ENCODE results near the gene ADAMTSL3. TPM values are rescaled to one million over a fixed set of nuclear protein-coding genes. Genes with fewer than 3 reads are reported as not detected.

The ADAMTSL3 gene
- total and polyA plus RNA-seq, 2 experiments from 2014 or later: 0.61 to 0.87 TPM

- TF ChIP-seq EZH2phosphoT487 (IDR thresholded peaks at IDR 0.05; ENCODE audit: unreplicated experiment) (no peak), POLR2AphosphoS5 (IDR thresholded peaks at IDR 0.05; ENCODE audit: low read depth) (no peak), ZNF114 (CRISPR knock-in tag; IDR thresholded peaks at IDR 0.05) (no peak), ETS1 (IDR thresholded peaks at IDR 0.05) (no peak), NANOG (IDR thresholded peaks at IDR 0.05; ENCODE audit: borderline replicate concordance) (no peak), CTCF (conservative IDR thresholded peaks at IDR 0.05; ENCODE audit: low read depth in 2 of 2) (no peak), STAT1 (IDR thresholded peaks at IDR 0.05; ENCODE audit: unreplicated experiment) (no peak), JUNB (IDR thresholded peaks at IDR 0.05; ENCODE audit: unreplicated experiment) (no peak)
- TF ChIP-seq, protein P1, sequence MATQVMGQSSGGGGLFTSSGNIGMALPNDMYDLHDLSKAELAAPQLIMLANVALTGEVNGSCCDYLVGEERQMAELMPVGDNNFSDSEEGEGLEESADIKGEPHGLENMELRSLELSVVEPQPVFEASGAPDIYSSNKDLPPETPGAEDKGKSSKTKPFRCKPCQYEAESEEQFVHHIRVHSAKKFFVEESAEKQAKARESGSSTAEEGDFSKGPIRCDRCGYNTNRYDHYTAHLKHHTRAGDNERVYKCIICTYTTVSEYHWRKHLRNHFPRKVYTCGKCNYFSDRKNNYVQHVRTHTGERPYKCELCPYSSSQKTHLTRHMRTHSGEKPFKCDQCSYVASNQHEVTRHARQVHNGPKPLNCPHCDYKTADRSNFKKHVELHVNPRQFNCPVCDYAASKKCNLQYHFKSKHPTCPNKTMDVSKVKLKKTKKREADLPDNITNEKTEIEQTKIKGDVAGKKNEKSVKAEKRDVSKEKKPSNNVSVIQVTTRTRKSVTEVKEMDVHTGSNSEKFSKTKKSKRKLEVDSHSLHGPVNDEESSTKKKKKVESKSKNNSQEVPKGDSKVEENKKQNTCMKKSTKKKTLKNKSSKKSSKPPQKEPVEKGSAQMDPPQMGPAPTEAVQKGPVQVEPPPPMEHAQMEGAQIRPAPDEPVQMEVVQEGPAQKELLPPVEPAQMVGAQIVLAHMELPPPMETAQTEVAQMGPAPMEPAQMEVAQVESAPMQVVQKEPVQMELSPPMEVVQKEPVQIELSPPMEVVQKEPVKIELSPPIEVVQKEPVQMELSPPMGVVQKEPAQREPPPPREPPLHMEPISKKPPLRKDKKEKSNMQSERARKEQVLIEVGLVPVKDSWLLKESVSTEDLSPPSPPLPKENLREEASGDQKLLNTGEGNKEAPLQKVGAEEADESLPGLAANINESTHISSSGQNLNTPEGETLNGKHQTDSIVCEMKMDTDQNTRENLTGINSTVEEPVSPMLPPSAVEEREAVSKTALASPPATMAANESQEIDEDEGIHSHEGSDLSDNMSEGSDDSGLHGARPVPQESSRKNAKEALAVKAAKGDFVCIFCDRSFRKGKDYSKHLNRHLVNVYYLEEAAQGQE (IDR thresholded peaks at IDR 0.05; ENCODE audit: unreplicated experiment): no peak
Measured at GRCh38 chr15:83721981-83722380, 68.1 kb downstream of the ADAMTSL3 start (continued).

GRCh38 chr15:83723216-83723615 is 69.3 kb downstream of the ADAMTSL3 start:
- Histone ChIP-seq H3K4me1 (ENCODE audit: insufficient read depth) (no peaks in the 10 kb centered on the region), H3K4me3 (no peak overlapping the region), H3K36me3 (ENCODE audit: insufficient read depth) (no peaks in the 10 kb centered on the region), H4K20me1 (replicated peaks; ENCODE audit: insufficient read depth) (no peaks in the 10 kb centered on the region), H3K27me3 (ENCODE audit: insufficient read depth) (no peaks in the 10 kb centered on the region), H3K9me2 (ENCODE audit: insufficient read depth) (no peaks in the 10 kb centered on the region), H3F3A (replicated peaks; ENCODE audit: low read depth) (no peaks in the 10 kb centered on the region), H3K79me2 (replicated peaks; ENCODE audit: insufficient read depth) (no peaks in the 10 kb centered on the region), H2AFZ (no peak overlapping the region), H3K4me2 (no peak overlapping the region), H3K27ac (ENCODE audit: low read depth) (no peak overlapping the region)
- ATAC-seq (no peak), DNase-seq (ENCODE audit: low spot score) (no peak)
- no peak overlapping the region for H3K27ac Mint-ChIP-seq
- no peaks in the 10 kb centered on the region for H3K36me3 Mint-ChIP-seq (ENCODE audit: low read depth)
- no peak overlapping the region for H3K4me3 Mint-ChIP-seq
- H3K9me3 Mint-ChIP-seq: no peaks in the 10 kb centered on the region
- no peaks in the 10 kb centered on the region for H3K27me3 Mint-ChIP-seq (ENCODE audit: insufficient read depth, low read depth, poor library complexity)
- no peaks in the 10 kb centered on the region for H3K4me1 Mint-ChIP-seq
- no peak for TF ChIP-seq JUNB (IDR thresholded peaks at IDR 0.05; ENCODE audit: unreplicated experiment)
- no peak for TF ChIP-seq POLR2AphosphoS5 (IDR thresholded peaks at IDR 0.05; ENCODE audit: low read depth)
